Measurements from ENCODE around the gene YAP1. TPM values are rescaled to one million over a fixed set of nuclear protein-coding genes. Genes with fewer than 3 reads are reported as not detected.

Gene YAP1
- total RNA-seq, 2 donors from 2014 or later: 26.0 to 38.9 TPM

DNA sequence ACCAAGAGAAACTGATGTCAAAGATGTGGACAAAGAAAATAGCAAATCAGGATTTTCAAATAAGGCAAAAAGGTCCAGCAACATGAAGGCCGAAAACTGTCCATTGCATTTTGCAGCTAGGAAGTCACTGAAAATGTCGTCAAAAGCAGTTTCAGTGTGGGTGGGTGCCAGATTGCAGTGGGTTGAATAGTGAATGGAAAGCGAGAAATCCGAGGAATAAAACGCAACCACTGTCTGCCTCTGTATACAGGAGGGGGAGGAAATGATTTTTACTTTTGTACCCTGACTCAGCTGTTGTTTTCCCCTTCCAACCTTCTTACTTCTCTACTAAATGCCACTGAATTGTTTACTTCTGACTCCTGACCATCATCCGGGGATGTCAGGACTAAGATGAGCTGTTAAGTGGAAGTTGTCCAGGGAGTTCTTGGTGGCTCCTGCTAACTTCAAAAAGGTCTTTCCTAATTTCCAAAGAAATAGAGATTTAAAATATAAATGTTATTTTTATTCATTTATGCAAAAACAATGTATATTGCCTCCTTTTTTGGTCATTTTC lies 142.2 kb downstream of the YAP1 start:
- Histone ChIP-seq H3K9me3 (no peaks in the 10 kb centered on the region), H3K4me1 (peaks cover 9% of the 10 kb centered on the region), H3K27ac (peak overlapping the region in 1 of 4 donors; percentile 58), H3K27me3 (no peaks in the 10 kb centered on the region), H3K36me3 (replicated peaks in 1 of 2; ENCODE audit: insufficient read depth in 1 of 2, low read depth in 2 of 2) (no peaks in the 10 kb centered on the region), H3K4me3 (no peak overlapping the region)
- no peak for ATAC-seq
- DNase-seq: no peak
- no peak for TF ChIP-seq POLR2A (IDR thresholded peaks at IDR 0.05)
- intact Hi-C loops (cut with DNase I): no loop called here
- 88 to 90% methylated on average over 6 of the region's 6 CpGs for WGBS, 2 donors

DNA sequence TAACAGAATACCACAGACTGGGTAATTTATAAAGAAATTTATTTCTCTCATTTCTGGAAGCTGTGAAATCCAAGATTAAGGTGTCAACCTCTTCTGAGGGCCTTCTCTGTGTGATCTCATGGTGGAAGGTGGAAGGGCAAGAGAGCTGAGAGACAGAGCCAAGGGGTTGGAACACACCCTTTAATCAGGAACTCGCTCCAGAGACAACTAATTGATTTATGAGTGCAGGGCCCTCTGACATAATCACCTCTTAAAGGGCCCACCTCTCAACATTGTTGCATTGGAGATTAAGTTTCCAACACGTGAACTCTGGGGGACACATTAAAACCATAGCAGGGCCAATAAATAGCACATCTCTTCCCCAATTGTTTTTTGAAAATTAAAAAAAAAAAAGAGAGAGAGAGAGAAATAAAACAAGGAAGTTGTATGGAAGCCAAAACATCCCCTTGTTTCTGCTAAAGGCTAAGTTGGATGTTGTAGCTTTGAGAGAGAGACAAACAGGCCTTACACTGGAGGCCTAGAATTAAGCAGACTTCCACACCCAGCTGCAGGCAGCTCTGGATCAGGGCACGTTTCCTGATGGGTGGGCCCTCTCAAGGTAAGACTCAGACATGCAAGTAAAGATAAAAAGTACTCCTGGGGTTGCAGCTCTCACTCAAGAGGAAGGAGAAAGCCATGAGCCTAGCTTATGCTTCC lies 142.9 kb downstream of the YAP1 start:
- Histone ChIP-seq H3K27me3 (no peaks in the 10 kb centered on the region), H3K36me3 (replicated peaks in 1 of 2; ENCODE audit: insufficient read depth in 1 of 2, low read depth in 2 of 2) (no peaks in the 10 kb centered on the region), H3K4me1 (peaks cover 9% of the 10 kb centered on the region), H3K4me3 (no peak overlapping the region), H3K27ac (peak overlapping the region in 3 of 4 donors; percentile 2 to 58 (median 6)), H3K9me3 (no peaks in the 10 kb centered on the region)
- DNase-seq: no peak
- no peak for ATAC-seq
- WGBS, 2 donors: 36 to 37% methylated on average over 3 of the region's 3 CpGs
- intact Hi-C loops (cut with DNase I): no loop called here
- TF ChIP-seq POLR2A (IDR thresholded peaks at IDR 0.05): no peak
- TF ChIP-seq, protein P1, sequence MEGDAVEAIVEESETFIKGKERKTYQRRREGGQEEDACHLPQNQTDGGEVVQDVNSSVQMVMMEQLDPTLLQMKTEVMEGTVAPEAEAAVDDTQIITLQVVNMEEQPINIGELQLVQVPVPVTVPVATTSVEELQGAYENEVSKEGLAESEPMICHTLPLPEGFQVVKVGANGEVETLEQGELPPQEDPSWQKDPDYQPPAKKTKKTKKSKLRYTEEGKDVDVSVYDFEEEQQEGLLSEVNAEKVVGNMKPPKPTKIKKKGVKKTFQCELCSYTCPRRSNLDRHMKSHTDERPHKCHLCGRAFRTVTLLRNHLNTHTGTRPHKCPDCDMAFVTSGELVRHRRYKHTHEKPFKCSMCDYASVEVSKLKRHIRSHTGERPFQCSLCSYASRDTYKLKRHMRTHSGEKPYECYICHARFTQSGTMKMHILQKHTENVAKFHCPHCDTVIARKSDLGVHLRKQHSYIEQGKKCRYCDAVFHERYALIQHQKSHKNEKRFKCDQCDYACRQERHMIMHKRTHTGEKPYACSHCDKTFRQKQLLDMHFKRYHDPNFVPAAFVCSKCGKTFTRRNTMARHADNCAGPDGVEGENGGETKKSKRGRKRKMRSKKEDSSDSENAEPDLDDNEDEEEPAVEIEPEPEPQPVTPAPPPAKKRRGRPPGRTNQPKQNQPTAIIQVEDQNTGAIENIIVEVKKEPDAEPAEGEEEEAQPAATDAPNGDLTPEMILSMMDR (IDR thresholded peaks at IDR 0.05): no peak

DNA sequence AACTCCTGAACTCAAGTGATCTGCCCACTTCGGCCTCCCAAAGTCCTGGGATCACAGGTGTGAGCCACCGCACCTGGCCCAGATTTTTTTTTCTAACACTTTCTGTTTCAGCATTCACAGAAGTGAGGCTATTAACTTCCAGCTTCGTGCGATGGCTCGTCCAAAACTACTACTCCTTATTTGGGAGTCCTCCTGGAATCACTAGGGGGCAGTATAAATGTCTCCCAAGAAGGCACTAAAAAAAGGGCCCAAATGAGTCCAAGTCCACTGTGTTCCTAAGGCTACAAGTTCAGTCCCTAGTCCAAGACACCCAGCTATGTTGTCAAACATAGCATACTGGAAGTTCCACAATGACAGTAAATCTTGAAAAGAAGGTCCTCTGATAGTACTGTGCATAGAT lies 143.8 kb downstream of the YAP1 start:
- Histone ChIP-seq H3K36me3 (replicated peaks in 1 of 2; ENCODE audit: insufficient read depth in 1 of 2, low read depth in 2 of 2) (no peaks in the 10 kb centered on the region), H3K4me1 (peaks cover 9% of the 10 kb centered on the region), H3K27ac (peak overlapping the region in 2 of 4 donors; percentile 2 to 58), H3K27me3 (no peaks in the 10 kb centered on the region), H3K4me3 (no peak overlapping the region), H3K9me3 (no peaks in the 10 kb centered on the region)
- no peak for ATAC-seq
- TF ChIP-seq, protein P1 (IDR thresholded peaks at IDR 0.05): peak in 1 of 7 experiments; percentile 6
- TF ChIP-seq POLR2A (IDR thresholded peaks at IDR 0.05): no peak
- no peak for DNase-seq
- 89 to 93% methylated on average over 5 of the region's 5 CpGs for WGBS, 2 donors
- intact Hi-C loops (cut with DNase I): no loop called here

DNA sequence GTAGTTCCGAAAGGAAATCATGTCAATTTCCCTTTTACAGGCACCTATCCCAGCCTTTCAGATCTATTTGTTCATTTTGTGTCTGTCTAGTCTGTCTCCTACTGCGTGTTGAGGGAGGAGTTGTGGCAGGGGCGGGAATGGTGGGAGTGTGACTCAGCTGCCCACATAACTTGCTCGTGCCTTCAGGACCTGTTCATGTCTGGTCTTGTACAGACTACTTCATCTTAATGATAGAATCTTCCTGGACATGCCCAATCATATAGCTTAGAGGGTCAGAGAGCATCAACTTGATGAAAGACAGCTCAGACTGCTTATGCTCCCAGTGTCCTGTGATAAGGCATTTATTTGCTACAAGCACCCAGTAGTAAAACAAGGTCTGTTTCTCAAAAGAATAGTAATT lies 146.0 kb downstream of the YAP1 start:
- intact Hi-C loops (cut with DNase I): no loop called here
- DNase-seq: no peak
- H3K4me1 ChIP-seq: peaks cover 9% of the 10 kb centered on the region
- H3K4me3 ChIP-seq: no peak overlapping the region
- H3K27ac ChIP-seq: no peak overlapping the region
- TF ChIP-seq, protein P1 (IDR thresholded peaks at IDR 0.05): no peak
- no peak for TF ChIP-seq POLR2A (IDR thresholded peaks at IDR 0.05)
- no peaks in the 10 kb centered on the region for H3K36me3 ChIP-seq (replicated peaks in 1 of 2; ENCODE audit: insufficient read depth in 1 of 2, low read depth in 2 of 2)
- no peak for ATAC-seq
- no peaks in the 10 kb centered on the region for H3K9me3 ChIP-seq
- H3K27me3 ChIP-seq: no peaks in the 10 kb centered on the region
- 94 to 96% methylated on average over 4 of the region's 4 CpGs for WGBS, 2 donors

DNA sequence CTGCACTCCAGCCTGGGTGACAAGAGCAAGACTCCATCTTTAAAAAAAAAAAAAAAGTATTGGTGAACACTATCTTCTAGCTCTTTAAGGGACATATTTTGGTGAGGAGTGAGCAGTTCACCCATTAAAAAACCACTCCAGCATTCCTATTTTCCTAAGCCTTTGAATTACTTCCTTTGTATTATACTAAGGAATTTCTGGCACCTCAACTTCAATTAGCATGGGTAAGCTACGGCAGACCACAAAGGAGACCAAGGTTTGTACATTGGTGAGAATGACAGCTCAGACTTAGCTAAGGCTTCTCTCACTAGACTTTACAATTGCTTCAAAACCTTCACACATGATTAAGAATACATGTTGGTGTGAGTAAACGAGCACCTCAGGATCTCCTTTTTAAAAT lies 150.0 kb downstream of the YAP1 start:
- ATAC-seq (no peak), DNase-seq (no peak)
- H3K27me3 ChIP-seq: no peaks in the 10 kb centered on the region
- no peaks in the 10 kb centered on the region for H3K36me3 ChIP-seq (replicated peaks in 1 of 2; ENCODE audit: insufficient read depth in 1 of 2, low read depth in 2 of 2)
- TF ChIP-seq POLR2A (IDR thresholded peaks at IDR 0.05): no peak
- TF ChIP-seq, protein P1 (IDR thresholded peaks at IDR 0.05): no peak
- no peak overlapping the region for H3K4me3 ChIP-seq
- 60 to 68% methylated on average over 2 of the region's 2 CpGs for WGBS, 2 donors
- intact Hi-C loops (cut with DNase I): no loop called here
- no peaks in the 10 kb centered on the region for H3K4me1 ChIP-seq
- no peaks in the 10 kb centered on the region for H3K9me3 ChIP-seq
- no peak overlapping the region for H3K27ac ChIP-seq

Data from body of pancreas (tissue), 4 donors.